Right kidney (tissue), 1 donor: Measurements from ENCODE around the gene ERI2.
"Not testable (repeated sequence)": the region's sequence is repeated elsewhere in the genome, so short reads cannot be mapped to it uniquely, and the experiment has no call there.

Experiments used
- DNase-seq: peaks from one replicate; pipeline ENCODE4 v3.0.0-alpha.2; 2016

Gene ERI2

GRCh38 chr16:20765732-20766131 is 40.5 kb downstream of the ERI2 start:
- DNase-seq, result no peak

GRCh38 chr16:20764448-20764847 is 41.8 kb downstream of the ERI2 start:
- DNase-seq, result not testable (repeated sequence)

- peak; percentile 79 for DNase-seq
These were observed 42.6 kb downstream of the ERI2 start, which contains the start of gene ACSM3 for GRCh38 chr16:20763461-20764232. Gene ACSM3, plus strand, starts transcription at chr16:20764014. Its CDS starts 6,021 bp downstream, at chr16:20770035.

GRCh38 chr16:20762404-20763123 is 43.7 kb downstream of the ERI2 start:
- DNase-seq, result no peak

- no peak for DNase-seq
These were observed 45.1 kb downstream of the ERI2 start for GRCh38 chr16:20761175-20761574.

GRCh38 chr16:20760346-20760745 is 45.9 kb downstream of the ERI2 start:
- DNase-seq, result peak; percentile 17

GRCh38 chr16:20755799-20756198 is 50.5 kb downstream of the ERI2 start:
- DNase-seq, result not testable (repeated sequence)

GRCh38 chr16:20755238-20755637 is 51.0 kb downstream of the ERI2 start:
- DNase-seq, result no peak

- DNase-seq, result no peak
These were observed 52.5 kb downstream of the ERI2 start for GRCh38 chr16:20753727-20754126.

- DNase-seq, result no peak
These were observed 55.7 kb downstream of the ERI2 start for GRCh38 chr16:20750558-20750957.

- DNase-seq, result no peak
These were observed 56.8 kb downstream of the ERI2 start for GRCh38 chr16:20749474-20749873.

- no peak for DNase-seq
These were observed 59.0 kb downstream of the ERI2 start for GRCh38 chr16:20747030-20747816.

GRCh38 chr16:20746461-20746860 is 59.8 kb downstream of the ERI2 start:
- DNase-seq, result no peak
